HEK293T (cell line): ENCODE results near the gene HS6ST2.

Experiments used
- FOXK2 ChIP-seq: fragments of 450-650 bp; IDR thresholded peaks from 2 replicates; pipeline ENCODE4 v1.6.1; 2016; ENCODE audit warnings: mild to moderate bottlenecking
- L3MBTL2 ChIP-seq: fragments of 450-650 bp; conservative IDR thresholded peaks from 2 replicates; pipeline ENCODE4 v1.6.1; 2016; ENCODE audit warnings: mild to moderate bottlenecking
- SP1 ChIP-seq: fragments of 450-650 bp; IDR thresholded peaks from 2 replicates; pipeline ENCODE4 v1.6.1; 2017
- SUZ12 ChIP-seq: fragments of 450-650 bp; IDR thresholded peaks from 2 replicates; pipeline ENCODE4 v1.6.1; 2016; ENCODE audit warnings: mild to moderate bottlenecking
- TARDBP ChIP-seq: fragments of 450-650 bp; IDR thresholded peaks from 2 replicates; pipeline ENCODE4 v1.6.1; 2016

DNA sequence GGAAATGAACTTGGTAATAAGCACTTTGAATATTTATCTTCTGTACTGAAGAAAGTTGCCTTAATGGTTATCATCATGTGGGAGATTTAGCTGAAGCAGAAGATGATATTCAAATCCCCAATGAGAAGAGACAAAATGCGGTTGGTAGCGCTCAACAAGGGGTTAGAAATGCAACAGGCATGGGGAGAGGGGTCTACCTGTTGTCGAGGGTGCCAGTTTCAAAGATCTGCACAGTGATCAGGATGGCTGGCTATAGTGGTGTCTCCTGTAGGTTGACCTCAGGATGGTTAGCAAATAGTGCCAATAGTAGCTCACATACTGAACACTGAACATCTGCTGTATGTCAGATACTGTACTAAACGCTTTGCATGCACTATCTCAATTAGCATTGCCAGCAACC is 7.0 kb upstream of the HS6ST2 start:
- TF ChIP-seq FOXK2: no peak
- TF ChIP-seq TARDBP: no peak
- TF ChIP-seq L3MBTL2: no peak
- no peak for TF ChIP-seq SP1
- TF ChIP-seq SUZ12: no peak
